K562 (cell line): ENCODE measurements around the gene FAM98C. TPM values are rescaled to one million over a fixed set of nuclear protein-coding genes. Genes with fewer than 3 reads are reported as not detected.

Experiments
- ELK3 ChIP-seq: fragments of 450-650 bp; formaldehyde crosslinking; IDR thresholded peaks from 2 replicates; pipeline ENCODE4 v1.4.0; 2020; ENCODE audit warnings: mild to moderate bottlenecking
- HMGN3 ChIP-seq: IDR thresholded peaks from 2 replicates; pipeline ENCODE4 v1.6.1; 2011; ENCODE audit warnings: borderline replicate concordance, low read depth, mild to moderate bottlenecking, mixed read lengths, low read length; ENCODE audit not compliant: insufficient read length; ENCODE audit errors: extremely low read depth
- MYBL2 ChIP-seq, 2 experiments: fragments of 450-650 bp in 1 of 2; sonication (generic) in 1 of 2; formaldehyde crosslinking in 1 of 2; IDR thresholded peaks; 2 replicates each; pipeline versions ENCODE4 v1.6.1 to v1.8.1; 2017 to 2022; ENCODE audit warnings: borderline replicate concordance in 1 of 2, inconsistent platforms in 1 of 2, low read depth in 1 of 2, mild to moderate bottlenecking in 1 of 2, missing genetic modification reagents in 1 of 2, moderate library complexity in 1 of 2
- SLC30A9 ChIP-seq: fragments of 250-450 bp; sonication (Bioruptor Pico); IDR thresholded peaks from 2 replicates; pipeline ENCODE4 v1.8.0; 2022; ENCODE audit warnings: mild to moderate bottlenecking, moderate library complexity
- SNRNP70 ChIP-seq: fragments of 200-400 bp; formaldehyde crosslinking; optimal IDR thresholded peaks from 2 replicates; pipeline ENCODE3; 2017; ENCODE audit warnings: low read depth, low read length
- ZNF143 ChIP-seq: sonication (generic); formaldehyde crosslinking; IDR thresholded peaks from 2 replicates; pipeline ENCODE4 v1.9.0; 2022; ENCODE audit warnings: mild to moderate bottlenecking, missing genetic modification reagents
- polyA plus RNA-seq, 8 experiments: library from polyadenylated mRNA; depleted of rRNA in 4 of 8; stranded (reverse) in 5 of 8; unstranded in 3 of 8; fragments of >200 nt; fragmentation: Nextera tagmentation in 2 of 8; fragmentation: Illumina TruSeq in 1 of 8; extraction: Ambion mirVana in 2 of 8; extraction: Trizol in 1 of 8; gene quantifications; 2 replicates each; pipeline versions ENCODE4 v1.2.1 to v1.2.3, GENCODE V29; 2011 to 2014; ENCODE audit warnings: inconsistent platforms in 1 of 8, missing spikeins in 1 of 8
- total RNA-seq, 7 experiments: library from RNA; depleted of rRNA in 6 of 7; stranded (reverse); fragments of >200 nt in 6 of 7; fragmentation: Illumina TruSeq in 2 of 7; extraction: Trizol in 2 of 7; gene quantifications; 2 replicates each; pipeline versions ENCODE4 v1.2.1 to v1.2.3, GENCODE V29; 2011 to 2021; ENCODE audit warnings: low replicate concordance in 1 of 7
- TF ChIP-seq, protein P1 (sequence below): fragments of 450-650 bp; IDR thresholded peaks from 2 replicates; pipeline ENCODE4 v1.6.1; 2016; ENCODE audit warnings: mild to moderate bottlenecking, moderate library complexity

FAM98C gene
- total and polyA plus RNA-seq, 9 of the 15 experiments (the other 6 are each of a cell fraction or from before 2014, with no cell fraction given): 1.7 to 43.8 (median 13.7) TPM

DNA sequence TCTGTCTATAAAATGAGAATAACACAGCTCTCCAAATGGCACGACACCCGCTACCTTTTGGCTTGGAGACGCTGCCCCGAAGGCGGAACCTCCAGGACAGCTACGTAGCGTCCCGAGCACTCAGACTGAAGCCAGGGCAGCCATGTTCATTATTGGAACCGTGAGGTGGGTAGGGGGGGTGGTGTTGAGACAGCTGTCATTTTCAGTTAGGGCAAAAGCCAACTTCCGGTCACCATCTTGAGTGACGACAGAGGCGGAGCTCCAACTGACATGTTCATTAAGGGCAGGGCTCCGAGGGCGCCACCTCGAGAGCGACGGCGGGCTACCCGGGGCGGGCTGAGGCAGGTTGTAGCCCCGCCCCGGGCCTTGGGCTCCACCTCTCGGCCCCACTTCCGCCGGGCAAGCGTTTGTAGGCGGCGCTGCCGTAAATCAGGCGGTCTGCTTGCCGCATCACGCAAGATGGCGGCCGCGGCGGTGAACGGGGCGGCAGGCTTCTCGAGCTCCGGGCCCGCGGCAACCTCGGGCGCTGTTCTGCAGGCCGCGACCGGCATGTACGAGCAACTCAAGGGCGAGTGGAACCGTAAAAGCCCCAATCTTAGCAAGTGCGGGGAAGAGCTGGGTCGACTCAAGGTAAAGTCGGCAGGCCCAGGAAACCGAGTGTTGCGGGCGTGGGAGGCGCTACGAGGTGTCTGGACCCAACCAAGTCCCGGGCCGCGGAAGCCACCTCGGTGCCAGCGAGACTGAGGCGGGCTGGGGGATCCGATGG lies 28.4 kb upstream of the FAM98C start, which contains the start of gene PSMD8 (continued):
- TF ChIP-seq ELK3 (CRISPR knock-in tag): no peak
- TF ChIP-seq HMGN3: peak; percentile 92
- TF ChIP-seq, protein P1, sequence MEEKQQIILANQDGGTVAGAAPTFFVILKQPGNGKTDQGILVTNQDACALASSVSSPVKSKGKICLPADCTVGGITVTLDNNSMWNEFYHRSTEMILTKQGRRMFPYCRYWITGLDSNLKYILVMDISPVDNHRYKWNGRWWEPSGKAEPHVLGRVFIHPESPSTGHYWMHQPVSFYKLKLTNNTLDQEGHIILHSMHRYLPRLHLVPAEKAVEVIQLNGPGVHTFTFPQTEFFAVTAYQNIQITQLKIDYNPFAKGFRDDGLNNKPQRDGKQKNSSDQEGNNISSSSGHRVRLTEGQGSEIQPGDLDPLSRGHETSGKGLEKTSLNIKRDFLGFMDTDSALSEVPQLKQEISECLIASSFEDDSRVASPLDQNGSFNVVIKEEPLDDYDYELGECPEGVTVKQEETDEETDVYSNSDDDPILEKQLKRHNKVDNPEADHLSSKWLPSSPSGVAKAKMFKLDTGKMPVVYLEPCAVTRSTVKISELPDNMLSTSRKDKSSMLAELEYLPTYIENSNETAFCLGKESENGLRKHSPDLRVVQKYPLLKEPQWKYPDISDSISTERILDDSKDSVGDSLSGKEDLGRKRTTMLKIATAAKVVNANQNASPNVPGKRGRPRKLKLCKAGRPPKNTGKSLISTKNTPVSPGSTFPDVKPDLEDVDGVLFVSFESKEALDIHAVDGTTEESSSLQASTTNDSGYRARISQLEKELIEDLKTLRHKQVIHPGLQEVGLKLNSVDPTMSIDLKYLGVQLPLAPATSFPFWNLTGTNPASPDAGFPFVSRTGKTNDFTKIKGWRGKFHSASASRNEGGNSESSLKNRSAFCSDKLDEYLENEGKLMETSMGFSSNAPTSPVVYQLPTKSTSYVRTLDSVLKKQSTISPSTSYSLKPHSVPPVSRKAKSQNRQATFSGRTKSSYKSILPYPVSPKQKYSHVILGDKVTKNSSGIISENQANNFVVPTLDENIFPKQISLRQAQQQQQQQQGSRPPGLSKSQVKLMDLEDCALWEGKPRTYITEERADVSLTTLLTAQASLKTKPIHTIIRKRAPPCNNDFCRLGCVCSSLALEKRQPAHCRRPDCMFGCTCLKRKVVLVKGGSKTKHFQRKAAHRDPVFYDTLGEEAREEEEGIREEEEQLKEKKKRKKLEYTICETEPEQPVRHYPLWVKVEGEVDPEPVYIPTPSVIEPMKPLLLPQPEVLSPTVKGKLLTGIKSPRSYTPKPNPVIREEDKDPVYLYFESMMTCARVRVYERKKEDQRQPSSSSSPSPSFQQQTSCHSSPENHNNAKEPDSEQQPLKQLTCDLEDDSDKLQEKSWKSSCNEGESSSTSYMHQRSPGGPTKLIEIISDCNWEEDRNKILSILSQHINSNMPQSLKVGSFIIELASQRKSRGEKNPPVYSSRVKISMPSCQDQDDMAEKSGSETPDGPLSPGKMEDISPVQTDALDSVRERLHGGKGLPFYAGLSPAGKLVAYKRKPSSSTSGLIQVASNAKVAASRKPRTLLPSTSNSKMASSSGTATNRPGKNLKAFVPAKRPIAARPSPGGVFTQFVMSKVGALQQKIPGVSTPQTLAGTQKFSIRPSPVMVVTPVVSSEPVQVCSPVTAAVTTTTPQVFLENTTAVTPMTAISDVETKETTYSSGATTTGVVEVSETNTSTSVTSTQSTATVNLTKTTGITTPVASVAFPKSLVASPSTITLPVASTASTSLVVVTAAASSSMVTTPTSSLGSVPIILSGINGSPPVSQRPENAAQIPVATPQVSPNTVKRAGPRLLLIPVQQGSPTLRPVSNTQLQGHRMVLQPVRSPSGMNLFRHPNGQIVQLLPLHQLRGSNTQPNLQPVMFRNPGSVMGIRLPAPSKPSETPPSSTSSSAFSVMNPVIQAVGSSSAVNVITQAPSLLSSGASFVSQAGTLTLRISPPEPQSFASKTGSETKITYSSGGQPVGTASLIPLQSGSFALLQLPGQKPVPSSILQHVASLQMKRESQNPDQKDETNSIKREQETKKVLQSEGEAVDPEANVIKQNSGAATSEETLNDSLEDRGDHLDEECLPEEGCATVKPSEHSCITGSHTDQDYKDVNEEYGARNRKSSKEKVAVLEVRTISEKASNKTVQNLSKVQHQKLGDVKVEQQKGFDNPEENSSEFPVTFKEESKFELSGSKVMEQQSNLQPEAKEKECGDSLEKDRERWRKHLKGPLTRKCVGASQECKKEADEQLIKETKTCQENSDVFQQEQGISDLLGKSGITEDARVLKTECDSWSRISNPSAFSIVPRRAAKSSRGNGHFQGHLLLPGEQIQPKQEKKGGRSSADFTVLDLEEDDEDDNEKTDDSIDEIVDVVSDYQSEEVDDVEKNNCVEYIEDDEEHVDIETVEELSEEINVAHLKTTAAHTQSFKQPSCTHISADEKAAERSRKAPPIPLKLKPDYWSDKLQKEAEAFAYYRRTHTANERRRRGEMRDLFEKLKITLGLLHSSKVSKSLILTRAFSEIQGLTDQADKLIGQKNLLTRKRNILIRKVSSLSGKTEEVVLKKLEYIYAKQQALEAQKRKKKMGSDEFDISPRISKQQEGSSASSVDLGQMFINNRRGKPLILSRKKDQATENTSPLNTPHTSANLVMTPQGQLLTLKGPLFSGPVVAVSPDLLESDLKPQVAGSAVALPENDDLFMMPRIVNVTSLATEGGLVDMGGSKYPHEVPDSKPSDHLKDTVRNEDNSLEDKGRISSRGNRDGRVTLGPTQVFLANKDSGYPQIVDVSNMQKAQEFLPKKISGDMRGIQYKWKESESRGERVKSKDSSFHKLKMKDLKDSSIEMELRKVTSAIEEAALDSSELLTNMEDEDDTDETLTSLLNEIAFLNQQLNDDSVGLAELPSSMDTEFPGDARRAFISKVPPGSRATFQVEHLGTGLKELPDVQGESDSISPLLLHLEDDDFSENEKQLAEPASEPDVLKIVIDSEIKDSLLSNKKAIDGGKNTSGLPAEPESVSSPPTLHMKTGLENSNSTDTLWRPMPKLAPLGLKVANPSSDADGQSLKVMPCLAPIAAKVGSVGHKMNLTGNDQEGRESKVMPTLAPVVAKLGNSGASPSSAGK: no peak
- no peak for TF ChIP-seq SLC30A9 (CRISPR knock-in tag)
- no peak; the same call in 1 of the 2 replicates for TF ChIP-seq ZNF143
- no peak for TF ChIP-seq SNRNP70
- TF ChIP-seq MYBL2 (IDR thresholded peaks at IDR 0.05; ENCODE audit: low read depth): no peak; the same call in 1 of the 2 replicates
- TF ChIP-seq MYBL2 (CRISPR knock-in tag; IDR thresholded peaks at IDR 0.05; ENCODE audit: borderline replicate concordance): no peak
